Mesendoderm (in vitro differentiated cells): ENCODE data around the gene TANC1.

Experiments used
- DNase-seq: peaks from one replicate; pipeline ENCODE4 v3.0.0; 2013
- H2AK5ac ChIP-seq: 2 replicates; pipeline ENCODE4 v1.6.1; 2013; ENCODE audit warnings: low read length, inconsistent platforms
- H2BK120ac ChIP-seq: 2 replicates; pipeline ENCODE4 v1.6.1; 2013; ENCODE audit warnings: low read depth, mild to moderate bottlenecking, low read length, moderate library complexity, mixed read lengths
- H2BK15ac ChIP-seq: replicated peaks from 2 replicates; pipeline ENCODE4 v1.6.1; 2013; ENCODE audit warnings: low read depth, mild to moderate bottlenecking, moderate library complexity
- H2BK5ac ChIP-seq: 2 replicates; pipeline ENCODE4 v1.6.1; 2013; ENCODE audit warnings: low read length, inconsistent platforms
- H3K18ac ChIP-seq: 2 replicates; pipeline ENCODE4 v1.6.1; 2013; ENCODE audit warnings: mild to moderate bottlenecking, low read length, mixed read lengths
- H3K23ac ChIP-seq: one replicate; pipeline ENCODE4 v1.6.1; 2013; ENCODE audit warnings: low read length
- H3K27ac ChIP-seq: 2 replicates; pipeline ENCODE4 v1.5.1; 2013; ENCODE audit warnings: low read depth, mild to moderate bottlenecking, inconsistent platforms, low read length, moderate library complexity
- H3K27me3 ChIP-seq: 2 replicates; pipeline ENCODE4 v1.6.1; 2013; ENCODE audit warnings: low read length, control low read depth, mild to moderate bottlenecking, inconsistent platforms; ENCODE audit not compliant: insufficient read depth, poor library complexity
- H3K36me3 ChIP-seq: 2 replicates; pipeline ENCODE4 v1.6.1; 2013; ENCODE audit warnings: low read length, inconsistent platforms; ENCODE audit not compliant: control insufficient read depth, insufficient read depth
- H3K4ac ChIP-seq: one replicate; pipeline ENCODE4 v1.6.1; 2013; ENCODE audit warnings: low read depth, mild to moderate bottlenecking, low read length, moderate library complexity
- H3K4me1 ChIP-seq: 2 replicates; pipeline ENCODE4 v1.6.1; 2013; ENCODE audit warnings: low read depth, low read length, inconsistent platforms; ENCODE audit not compliant: control insufficient read depth
- H3K4me2 ChIP-seq: 2 replicates; pipeline ENCODE4 v1.6.1; 2013; ENCODE audit warnings: low read length
- H3K4me3 ChIP-seq: 2 replicates; pipeline ENCODE4 v1.5.1; 2013; ENCODE audit warnings: mild to moderate bottlenecking, low read length
- H3K56ac ChIP-seq: one replicate; pipeline ENCODE4 v1.6.1; 2013; ENCODE audit warnings: low read length
- H3K79me1 ChIP-seq: 2 replicates; pipeline ENCODE4 v1.6.1; 2013; ENCODE audit warnings: low read length, inconsistent platforms
- H3K79me2 ChIP-seq: 2 replicates; pipeline ENCODE4 v1.6.1; 2013; ENCODE audit warnings: mild to moderate bottlenecking, low read length; ENCODE audit not compliant: control insufficient read depth, insufficient read depth
- H3K9ac ChIP-seq: 2 replicates; pipeline ENCODE4 v1.6.1; 2013; ENCODE audit warnings: low read length, inconsistent platforms
- H4K5ac ChIP-seq: one replicate; pipeline ENCODE4 v1.6.1; 2013; ENCODE audit warnings: low read length
- H4K8ac ChIP-seq: one replicate; pipeline ENCODE4 v1.6.1; 2013; ENCODE audit warnings: low read depth, mild to moderate bottlenecking, control low read depth, low read length, moderate library complexity
- WGBS: extraction: QIAGEN DNeasy Blood & Tissue Kit; methylation state at CpG from one replicate; pipeline ENCODE4 v1.1.7; 2013; ENCODE audit warnings: low lambda C conversion rate, missing lambda C conversion rate; ENCODE audit not compliant: insufficient coverage; ENCODE audit errors: extremely low coverage; 5-methylcytosine and 5-hydroxymethylcytosine counted together

The TANC1 gene

DNA sequence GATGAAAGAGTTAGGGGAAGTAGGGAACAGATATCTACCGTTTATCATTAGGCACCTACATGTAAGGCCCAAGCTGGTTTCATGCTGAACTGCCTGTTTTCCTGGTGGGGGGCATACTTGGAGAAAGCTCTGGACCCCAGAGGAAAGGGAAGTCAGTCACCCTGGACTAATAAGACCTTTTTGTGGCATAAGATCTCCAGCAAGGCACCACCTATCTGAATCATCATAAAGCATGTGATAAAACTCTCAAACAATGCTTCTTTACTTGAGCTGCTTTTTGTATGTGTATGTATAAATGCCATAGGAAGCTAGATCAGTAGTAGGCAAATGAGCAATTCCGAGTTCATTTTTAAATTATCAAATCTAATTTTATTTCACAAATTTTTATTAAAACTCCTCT lies 104.8 kb downstream of the TANC1 start:
- Histone ChIP-seq H3K27me3 (no peaks in the 10 kb centered on the region), H4K8ac (peak overlapping the region; percentile 81), H3K4me3 (no peak overlapping the region), H3K9ac (no peak overlapping the region), H2BK5ac (no peak overlapping the region), H2BK120ac (no peak overlapping the region), H4K5ac (no peak overlapping the region), H3K4me2 (no peak overlapping the region), H3K4me1 (no peaks in the 10 kb centered on the region), H3K79me1 (no peaks in the 10 kb centered on the region), H3K4ac (no peak overlapping the region), H3K56ac (no peak overlapping the region), H3K27ac (no peak overlapping the region), H3K18ac (no peak overlapping the region), H2BK15ac (no peak overlapping the region), H3K23ac (no peak overlapping the region), H3K79me2 (no peaks in the 10 kb centered on the region), H2AK5ac (no peak overlapping the region), H3K36me3 (no peaks in the 10 kb centered on the region)
- WGBS, result no CpG with 5 or more reads among the region's 2 CpGs
- DNase-seq, result no peak

DNA sequence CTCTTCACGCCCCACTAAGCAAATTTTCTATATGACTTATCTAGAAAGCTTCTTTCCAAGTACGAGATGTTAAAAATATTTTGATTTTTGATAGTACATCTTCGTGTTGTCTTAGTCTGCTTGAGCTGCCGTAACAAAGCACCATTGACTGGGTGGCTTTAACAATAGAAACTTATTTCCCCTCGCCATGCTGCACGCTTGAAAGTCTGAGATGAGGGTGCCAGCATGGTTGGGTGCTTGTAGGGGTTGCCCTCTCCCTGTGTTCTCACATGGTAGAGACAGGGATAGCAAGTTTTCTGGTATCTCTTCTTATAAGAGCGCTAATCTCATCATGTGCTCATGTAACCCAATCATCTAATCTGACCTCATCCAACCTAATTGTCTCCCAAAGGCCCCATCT lies 106.2 kb downstream of the TANC1 start:
- H3K36me3 ChIP-seq, result no peaks in the 10 kb centered on the region
- no peaks in the 10 kb centered on the region for H3K79me2 ChIP-seq
- no peak overlapping the region for H3K56ac ChIP-seq
- no peak overlapping the region for H3K4me2 ChIP-seq
- H4K5ac ChIP-seq, result no peak overlapping the region
- no peak overlapping the region for H3K27ac ChIP-seq
- H3K4ac ChIP-seq, result no peak overlapping the region
- H3K18ac ChIP-seq, result no peak overlapping the region
- H2AK5ac ChIP-seq, result no peak overlapping the region
- H3K79me1 ChIP-seq, result no peaks in the 10 kb centered on the region
- H2BK5ac ChIP-seq, result no peak overlapping the region
- no peaks in the 10 kb centered on the region for H3K4me1 ChIP-seq
- no peaks in the 10 kb centered on the region for H3K27me3 ChIP-seq
- H3K4me3 ChIP-seq, result no peak overlapping the region
- no peak overlapping the region for H4K8ac ChIP-seq
- H2BK15ac ChIP-seq, result no peak overlapping the region
- no peak overlapping the region for H3K9ac ChIP-seq
- H3K23ac ChIP-seq, result no peak overlapping the region
- WGBS, result no CpG with 5 or more reads among the region's 7 CpGs
- H2BK120ac ChIP-seq, result no peak overlapping the region
- no peak for DNase-seq

GRCh38 chr2:159075727-159076126 lies 107.3 kb downstream of the TANC1 start:
- Histone ChIP-seq H2AK5ac (no peak overlapping the region), H3K9ac (no peak overlapping the region), H2BK5ac (no peak overlapping the region), H2BK120ac (no peak overlapping the region), H3K4me3 (no peak overlapping the region), H3K27me3 (no peaks in the 10 kb centered on the region), H3K56ac (no peak overlapping the region), H4K8ac (no peak overlapping the region), H3K23ac (no peak overlapping the region), H3K4ac (no peak overlapping the region), H3K27ac (no peak overlapping the region), H3K79me2 (no peaks in the 10 kb centered on the region), H3K79me1 (no peaks in the 10 kb centered on the region), H3K36me3 (no peaks in the 10 kb centered on the region), H4K5ac (no peak overlapping the region), H3K4me2 (no peak overlapping the region), H3K18ac (no peak overlapping the region), H3K4me1 (no peaks in the 10 kb centered on the region), H2BK15ac (no peak overlapping the region)
- no CpG with 5 or more reads among the region's 1 CpG for WGBS
- no peak for DNase-seq

GRCh38 chr2:159076241-159076640 lies 107.8 kb downstream of the TANC1 start:
- no peak overlapping the region for H3K4me3 ChIP-seq
- no CpG with 5 or more reads among the region's 2 CpGs for WGBS
- H3K27me3 ChIP-seq, result no peaks in the 10 kb centered on the region
- no peaks in the 10 kb centered on the region for H3K4me1 ChIP-seq
- no peak overlapping the region for H4K8ac ChIP-seq
- no peak overlapping the region for H3K56ac ChIP-seq
- no peak for DNase-seq
- H3K18ac ChIP-seq, result no peak overlapping the region
- no peak overlapping the region for H3K4ac ChIP-seq
- H4K5ac ChIP-seq, result no peak overlapping the region
- H3K79me1 ChIP-seq, result no peaks in the 10 kb centered on the region
- no peak overlapping the region for H3K23ac ChIP-seq
- H2BK15ac ChIP-seq, result no peak overlapping the region
- H2BK120ac ChIP-seq, result no peak overlapping the region
- no peak overlapping the region for H3K4me2 ChIP-seq
- no peak overlapping the region for H2AK5ac ChIP-seq
- no peak overlapping the region for H3K9ac ChIP-seq
- H3K79me2 ChIP-seq, result no peaks in the 10 kb centered on the region
- H3K27ac ChIP-seq, result no peak overlapping the region
- no peaks in the 10 kb centered on the region for H3K36me3 ChIP-seq
- H2BK5ac ChIP-seq, result no peak overlapping the region

DNA sequence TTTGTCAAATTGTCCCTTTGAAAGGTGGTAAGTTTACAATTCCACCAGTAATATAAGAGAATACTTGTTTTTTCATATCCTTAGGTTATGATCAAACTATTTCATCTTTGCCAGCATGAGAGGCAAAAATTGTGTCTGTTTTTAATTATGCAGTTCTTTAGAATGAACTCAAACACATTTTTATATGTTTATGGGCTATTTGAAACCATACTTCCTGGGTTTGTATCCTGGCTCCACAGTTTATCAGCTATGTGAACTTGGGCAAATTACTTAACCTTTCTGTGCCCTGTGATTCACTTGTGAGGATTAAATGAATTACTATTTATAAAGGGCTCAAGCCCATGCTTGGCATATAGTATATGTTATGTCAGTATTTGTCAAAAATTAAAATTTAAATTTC lies 109.4 kb downstream of the TANC1 start:
- H3K18ac ChIP-seq, result no peak overlapping the region
- no peak overlapping the region for H4K8ac ChIP-seq
- H2AK5ac ChIP-seq, result no peak overlapping the region
- H3K27me3 ChIP-seq, result no peaks in the 10 kb centered on the region
- H3K36me3 ChIP-seq, result no peaks in the 10 kb centered on the region
- no peak overlapping the region for H2BK5ac ChIP-seq
- no peak overlapping the region for H3K56ac ChIP-seq
- no peaks in the 10 kb centered on the region for H3K79me1 ChIP-seq
- no peak overlapping the region for H3K4me3 ChIP-seq
- no peak overlapping the region for H2BK15ac ChIP-seq
- no peak overlapping the region for H4K5ac ChIP-seq
- no peaks in the 10 kb centered on the region for H3K79me2 ChIP-seq
- no peak overlapping the region for H3K23ac ChIP-seq
- no peak overlapping the region for H3K27ac ChIP-seq
- no peak overlapping the region for H3K4me2 ChIP-seq
- no peaks in the 10 kb centered on the region for H3K4me1 ChIP-seq
- H3K4ac ChIP-seq, result no peak overlapping the region
- no peak for DNase-seq
- no peak overlapping the region for H2BK120ac ChIP-seq
- H3K9ac ChIP-seq, result no peak overlapping the region

- Histone ChIP-seq H3K4me1 (no peaks in the 10 kb centered on the region), H4K8ac (no peak overlapping the region), H3K79me2 (no peaks in the 10 kb centered on the region), H2BK5ac (no peak overlapping the region), H2AK5ac (no peak overlapping the region), H3K79me1 (no peaks in the 10 kb centered on the region), H3K23ac (no peak overlapping the region), H3K56ac (no peak overlapping the region), H3K4me2 (no peak overlapping the region), H2BK15ac (no peak overlapping the region), H3K36me3 (no peaks in the 10 kb centered on the region), H3K4ac (no peak overlapping the region), H3K9ac (no peak overlapping the region), H3K4me3 (no peak overlapping the region), H3K18ac (no peak overlapping the region), H2BK120ac (no peak overlapping the region), H4K5ac (no peak overlapping the region), H3K27me3 (no peaks in the 10 kb centered on the region), H3K27ac (no peak overlapping the region)
- WGBS, result no CpG with 5 or more reads among the region's 1 CpG
- no peak for DNase-seq
These were observed 110.0 kb downstream of the TANC1 start for GRCh38 chr2:159078443-159078842.
